ENCODE data around the gene SGSH.
"Not testable (repeated sequence)": the region's sequence is repeated elsewhere in the genome, so short reads cannot be mapped to it uniquely, and the experiment has no call there.

DNA sequence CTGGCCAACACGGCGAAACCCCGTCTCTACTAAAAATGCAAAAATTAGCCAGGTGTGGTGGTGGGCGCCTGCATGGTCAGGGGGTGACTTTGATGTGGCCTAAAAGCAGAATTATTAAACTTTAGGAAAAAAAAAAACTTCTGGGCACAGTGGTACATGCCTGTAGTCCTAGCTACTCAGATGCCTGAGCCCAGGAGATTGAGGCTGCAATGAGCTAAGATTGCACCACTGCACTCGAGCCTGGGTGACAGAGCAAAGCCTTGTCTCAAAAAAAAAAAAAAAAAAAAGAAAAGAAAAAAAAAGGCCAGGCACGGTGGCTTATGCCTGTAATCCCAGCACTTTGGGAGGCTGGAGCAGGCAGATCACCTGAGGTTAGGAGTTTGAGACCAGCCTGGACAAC is 20.8 kb downstream of the SGSH start:
- TF ChIP-seq, protein P1, sequence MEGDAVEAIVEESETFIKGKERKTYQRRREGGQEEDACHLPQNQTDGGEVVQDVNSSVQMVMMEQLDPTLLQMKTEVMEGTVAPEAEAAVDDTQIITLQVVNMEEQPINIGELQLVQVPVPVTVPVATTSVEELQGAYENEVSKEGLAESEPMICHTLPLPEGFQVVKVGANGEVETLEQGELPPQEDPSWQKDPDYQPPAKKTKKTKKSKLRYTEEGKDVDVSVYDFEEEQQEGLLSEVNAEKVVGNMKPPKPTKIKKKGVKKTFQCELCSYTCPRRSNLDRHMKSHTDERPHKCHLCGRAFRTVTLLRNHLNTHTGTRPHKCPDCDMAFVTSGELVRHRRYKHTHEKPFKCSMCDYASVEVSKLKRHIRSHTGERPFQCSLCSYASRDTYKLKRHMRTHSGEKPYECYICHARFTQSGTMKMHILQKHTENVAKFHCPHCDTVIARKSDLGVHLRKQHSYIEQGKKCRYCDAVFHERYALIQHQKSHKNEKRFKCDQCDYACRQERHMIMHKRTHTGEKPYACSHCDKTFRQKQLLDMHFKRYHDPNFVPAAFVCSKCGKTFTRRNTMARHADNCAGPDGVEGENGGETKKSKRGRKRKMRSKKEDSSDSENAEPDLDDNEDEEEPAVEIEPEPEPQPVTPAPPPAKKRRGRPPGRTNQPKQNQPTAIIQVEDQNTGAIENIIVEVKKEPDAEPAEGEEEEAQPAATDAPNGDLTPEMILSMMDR (IDR thresholded peaks at IDR 0.05) = not testable (repeated sequence)
- TF ChIP-seq POLR2A (IDR thresholded peaks at IDR 0.05) = not testable (repeated sequence)

Data from uterus (tissue), 2 donors.